ENCODE data around the gene AJAP1.

DNA sequence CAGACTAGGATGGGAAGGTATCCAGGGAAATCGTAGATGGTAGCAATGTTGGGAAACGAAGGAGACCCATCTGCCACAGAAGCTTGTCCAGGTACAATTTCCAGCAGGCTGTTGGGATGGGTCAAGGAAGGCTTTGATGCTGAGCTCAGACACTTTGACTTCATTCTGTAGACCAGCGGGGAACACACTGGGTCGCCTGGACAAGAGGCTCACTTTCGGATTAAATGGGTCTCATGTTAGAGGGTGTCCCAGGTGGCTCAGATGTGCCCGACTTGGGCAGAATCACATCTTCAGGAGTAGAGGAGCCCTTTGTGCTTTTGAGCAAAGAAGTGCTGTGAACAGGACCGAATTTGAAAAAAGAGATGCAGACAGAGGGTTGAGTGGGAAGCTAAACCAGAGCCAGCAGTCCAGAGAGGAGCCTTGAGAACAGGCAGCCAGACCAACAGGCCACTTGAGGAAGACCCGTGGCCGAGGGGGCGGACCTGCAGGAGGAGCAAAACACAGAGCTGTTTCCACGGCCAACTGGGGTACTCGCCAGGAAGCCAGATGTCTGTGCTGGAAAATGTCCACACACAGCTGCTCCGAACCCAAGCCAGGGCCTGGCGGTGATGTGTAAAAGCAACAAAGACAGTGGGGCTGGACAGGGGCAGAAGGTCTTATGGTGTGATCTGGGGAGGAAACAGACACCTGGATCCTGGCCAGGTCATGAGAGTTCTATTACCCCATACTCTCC is 146.9 kb downstream of the AJAP1 start:
- no peak for TF ChIP-seq POLR2AphosphoS5 (IDR thresholded peaks at IDR 0.05; ENCODE audit: low read depth)
- TF ChIP-seq, protein P1, sequence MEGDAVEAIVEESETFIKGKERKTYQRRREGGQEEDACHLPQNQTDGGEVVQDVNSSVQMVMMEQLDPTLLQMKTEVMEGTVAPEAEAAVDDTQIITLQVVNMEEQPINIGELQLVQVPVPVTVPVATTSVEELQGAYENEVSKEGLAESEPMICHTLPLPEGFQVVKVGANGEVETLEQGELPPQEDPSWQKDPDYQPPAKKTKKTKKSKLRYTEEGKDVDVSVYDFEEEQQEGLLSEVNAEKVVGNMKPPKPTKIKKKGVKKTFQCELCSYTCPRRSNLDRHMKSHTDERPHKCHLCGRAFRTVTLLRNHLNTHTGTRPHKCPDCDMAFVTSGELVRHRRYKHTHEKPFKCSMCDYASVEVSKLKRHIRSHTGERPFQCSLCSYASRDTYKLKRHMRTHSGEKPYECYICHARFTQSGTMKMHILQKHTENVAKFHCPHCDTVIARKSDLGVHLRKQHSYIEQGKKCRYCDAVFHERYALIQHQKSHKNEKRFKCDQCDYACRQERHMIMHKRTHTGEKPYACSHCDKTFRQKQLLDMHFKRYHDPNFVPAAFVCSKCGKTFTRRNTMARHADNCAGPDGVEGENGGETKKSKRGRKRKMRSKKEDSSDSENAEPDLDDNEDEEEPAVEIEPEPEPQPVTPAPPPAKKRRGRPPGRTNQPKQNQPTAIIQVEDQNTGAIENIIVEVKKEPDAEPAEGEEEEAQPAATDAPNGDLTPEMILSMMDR (IDR thresholded peaks at IDR 0.05; ENCODE audit: insufficient read depth, low read length) = no peak
- TF ChIP-seq, protein P2, sequence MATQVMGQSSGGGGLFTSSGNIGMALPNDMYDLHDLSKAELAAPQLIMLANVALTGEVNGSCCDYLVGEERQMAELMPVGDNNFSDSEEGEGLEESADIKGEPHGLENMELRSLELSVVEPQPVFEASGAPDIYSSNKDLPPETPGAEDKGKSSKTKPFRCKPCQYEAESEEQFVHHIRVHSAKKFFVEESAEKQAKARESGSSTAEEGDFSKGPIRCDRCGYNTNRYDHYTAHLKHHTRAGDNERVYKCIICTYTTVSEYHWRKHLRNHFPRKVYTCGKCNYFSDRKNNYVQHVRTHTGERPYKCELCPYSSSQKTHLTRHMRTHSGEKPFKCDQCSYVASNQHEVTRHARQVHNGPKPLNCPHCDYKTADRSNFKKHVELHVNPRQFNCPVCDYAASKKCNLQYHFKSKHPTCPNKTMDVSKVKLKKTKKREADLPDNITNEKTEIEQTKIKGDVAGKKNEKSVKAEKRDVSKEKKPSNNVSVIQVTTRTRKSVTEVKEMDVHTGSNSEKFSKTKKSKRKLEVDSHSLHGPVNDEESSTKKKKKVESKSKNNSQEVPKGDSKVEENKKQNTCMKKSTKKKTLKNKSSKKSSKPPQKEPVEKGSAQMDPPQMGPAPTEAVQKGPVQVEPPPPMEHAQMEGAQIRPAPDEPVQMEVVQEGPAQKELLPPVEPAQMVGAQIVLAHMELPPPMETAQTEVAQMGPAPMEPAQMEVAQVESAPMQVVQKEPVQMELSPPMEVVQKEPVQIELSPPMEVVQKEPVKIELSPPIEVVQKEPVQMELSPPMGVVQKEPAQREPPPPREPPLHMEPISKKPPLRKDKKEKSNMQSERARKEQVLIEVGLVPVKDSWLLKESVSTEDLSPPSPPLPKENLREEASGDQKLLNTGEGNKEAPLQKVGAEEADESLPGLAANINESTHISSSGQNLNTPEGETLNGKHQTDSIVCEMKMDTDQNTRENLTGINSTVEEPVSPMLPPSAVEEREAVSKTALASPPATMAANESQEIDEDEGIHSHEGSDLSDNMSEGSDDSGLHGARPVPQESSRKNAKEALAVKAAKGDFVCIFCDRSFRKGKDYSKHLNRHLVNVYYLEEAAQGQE (IDR thresholded peaks at IDR 0.05; ENCODE audit: insufficient replicate concordance, low read depth) = no peak
